HL-60 (cell line): ENCODE measurements around the gene LSM12.

Source experiments
- DNase-seq, 2 experiments: peaks; one replicate each; pipeline ENCODE4 v3.0.0-alpha.2; 2010 to 2020; ENCODE audit warnings: low read depth in 1 of 2, low spot score in 1 of 2
- H3K27ac ChIP-seq: fragments of 250-450 bp; sonication (Bioruptor Pico); replicated peaks from 2 replicates; pipeline ENCODE4 v1.5.1; 2020; ENCODE audit warnings: mild to moderate bottlenecking, moderate library complexity
- H3K27me3 ChIP-seq: fragments of 250-450 bp; sonication (Bioruptor Pico); 2 replicates; pipeline ENCODE4 v1.5.1; 2021; ENCODE audit warnings: mild to moderate bottlenecking, moderate library complexity; ENCODE audit not compliant: insufficient read depth, poor library complexity, severe bottlenecking
- H3K4me3 ChIP-seq: replicated peaks from 2 replicates; pipeline ENCODE4 v1.5.1; 2011; ENCODE audit warnings: mild to moderate bottlenecking, control low read depth, low read length; ENCODE audit not compliant: insufficient read depth
- CTCF ChIP-seq: IDR thresholded peaks from one replicate; pipeline ENCODE4 v1.5.1; 2011; ENCODE audit warnings: low read length, control low read depth, inconsistent platforms; ENCODE audit not compliant: insufficient read depth
- GABPA ChIP-seq: IDR thresholded peaks from 2 replicates; pipeline ENCODE4 v1.6.1; 2012; ENCODE audit warnings: low read depth
- POLR2AphosphoS5 ChIP-seq: IDR thresholded peaks from 2 replicates; pipeline ENCODE4 v1.6.1; 2012; ENCODE audit warnings: low read depth
- REST ChIP-seq: IDR thresholded peaks from 2 replicates; pipeline ENCODE4 v1.6.1; 2012; ENCODE audit warnings: low read depth; ENCODE audit not compliant: insufficient replicate concordance
- SPI1 ChIP-seq: IDR thresholded peaks from 2 replicates; pipeline ENCODE4 v1.6.1; 2012; ENCODE audit warnings: low read depth, mild to moderate bottlenecking, borderline replicate concordance

The LSM12 gene

DNA sequence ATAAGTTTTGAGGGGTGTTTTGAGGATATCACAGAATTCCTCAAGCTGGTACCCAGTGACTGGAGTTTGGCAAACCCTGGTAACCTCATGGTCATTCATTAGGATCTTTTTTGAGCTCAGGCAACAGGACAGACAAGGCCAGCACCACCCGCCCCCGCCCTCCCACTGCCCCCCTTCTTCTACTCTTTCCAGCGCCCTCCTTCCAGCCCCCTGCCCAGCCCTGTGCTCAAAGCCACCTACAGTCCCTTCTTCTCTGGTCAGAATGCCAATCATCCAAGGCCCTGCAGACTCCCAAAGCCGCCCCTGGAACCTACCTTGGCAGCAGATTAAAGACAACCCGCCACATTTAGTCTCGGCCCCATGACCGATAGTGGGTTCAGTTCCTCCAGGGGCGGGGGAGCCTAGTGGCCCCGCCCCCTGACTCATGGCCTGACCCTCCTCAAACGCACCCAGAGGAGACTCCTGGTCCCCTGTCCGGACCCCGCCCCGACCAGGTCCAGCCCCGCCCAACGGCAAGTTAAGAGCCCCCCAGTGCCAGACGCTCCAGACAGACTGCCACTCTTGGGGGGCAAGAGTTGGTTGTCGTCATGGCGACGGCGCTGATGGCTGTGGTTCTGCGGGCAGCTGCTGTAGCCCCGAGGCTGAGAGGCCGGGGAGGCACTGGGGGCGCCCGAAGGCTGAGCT is 62.3 kb downstream of the LSM12 start, which contains the start of gene NAGS:
NAGS (plus strand) TSS at position 546 of the 684 bp plus-strand sequence; CDS start at position 588, 42 bp downstream.
- TF ChIP-seq SPI1 (no peak), CTCF (no peak), POLR2AphosphoS5 (no peak), GABPA (no peak), REST (no peak)
- no peak for DNase-seq
- Histone ChIP-seq H3K27me3 (peaks cover 42% of the 10 kb centered on the region), H3K27ac (no peak within 1 kb of the TSS), H3K4me3 (no peak within 1 kb of the TSS)

DNA sequence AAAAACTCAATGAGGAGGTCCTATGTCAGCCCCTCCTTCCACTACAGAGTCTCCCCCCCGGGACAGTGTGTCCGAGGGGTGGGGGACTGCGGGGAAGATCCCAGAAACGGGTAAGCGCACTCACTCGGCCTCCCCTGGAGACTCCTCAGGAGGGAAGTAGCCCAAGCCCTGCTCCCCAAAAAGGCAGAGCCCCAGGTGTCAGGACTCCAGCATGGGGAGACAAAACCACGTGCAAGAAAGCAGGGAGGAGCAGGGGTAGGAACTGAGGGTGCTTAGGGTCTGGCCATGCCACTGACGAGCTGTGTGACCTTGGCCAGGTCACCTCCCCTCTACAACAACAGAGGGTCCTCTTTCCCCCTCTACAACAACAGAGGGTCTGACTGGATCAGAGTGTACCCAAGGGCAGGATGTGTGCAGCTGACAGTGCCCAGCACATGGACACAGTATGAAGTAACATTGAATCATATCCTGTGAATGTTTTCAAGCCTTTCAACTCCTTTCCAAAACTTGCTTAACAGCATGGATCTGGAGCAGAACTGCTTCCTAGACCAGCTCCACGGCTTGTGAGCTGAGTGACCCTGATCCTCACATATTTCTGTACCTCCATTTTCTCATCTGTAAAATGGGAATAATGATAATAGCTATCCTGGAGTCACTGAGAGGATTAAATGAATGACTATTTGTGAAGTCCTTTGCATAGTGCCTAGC is 64.2 kb downstream of the LSM12 start:
- H3K4me3 ChIP-seq, result no peak overlapping the region
- peaks cover 38% of the 10 kb centered on the region for H3K27me3 ChIP-seq
- TF ChIP-seq SPI1, result no peak
- TF ChIP-seq REST, result no peak
- TF ChIP-seq GABPA, result no peak
- TF ChIP-seq CTCF, result no peak
- TF ChIP-seq POLR2AphosphoS5, result no peak
- DNase-seq, result no peak
- H3K27ac ChIP-seq, result no peak overlapping the region

- Histone ChIP-seq H3K4me3 (no peak overlapping the region), H3K27me3 (peaks cover 34% of the 10 kb centered on the region), H3K27ac (no peak overlapping the region)
- DNase-seq, result no peak
- no peak for TF ChIP-seq REST
- TF ChIP-seq SPI1, result no peak
Observed at GRCh38 chr17:44001461-44001920, 65.0 kb downstream of the LSM12 start.
